ENCODE measurements around the gene CDCA4. TPM values are rescaled to one million over a fixed set of nuclear protein-coding genes. Genes with fewer than 3 reads are reported as not detected.

Gene CDCA4
- total RNA-seq, 1 donor from 2014 or later = 29.7 TPM

- H3K27me3 Mint-ChIP-seq = peaks cover 7% of the 10 kb centered on the region
- H3K4me3 Mint-ChIP-seq = no peak overlapping the region
- H3K36me3 Mint-ChIP-seq = no peaks in the 10 kb centered on the region
- no peak for DNase-seq (ENCODE audit: extremely low spot score, unreplicated experiment)
- H3K4me1 Mint-ChIP-seq (ENCODE audit: unreplicated experiment) = no peaks in the 10 kb centered on the region
- no peak overlapping the region for H3K27ac Mint-ChIP-seq
- no peaks in the 10 kb centered on the region for H3K9me3 Mint-ChIP-seq
- no peak for TF ChIP-seq CTCF (conservative IDR thresholded peaks at IDR 0.05)
These were observed 46.5 kb upstream of the CDCA4 start for GRCh38 chr14:105067140-105067968.

- no peaks in the 10 kb centered on the region for H3K4me1 Mint-ChIP-seq (ENCODE audit: unreplicated experiment)
- H3K27me3 Mint-ChIP-seq = peaks cover under 1% of the 10 kb centered on the region
These were observed 45.6 kb upstream of the CDCA4 start for GRCh38 chr14:105066240-105067071.

GRCh38 chr14:105065280-105066228 lies 44.7 kb upstream of the CDCA4 start, which contains the start of gene GPR132:
TSS of gene GPR132 (minus strand) at chr14:105065430. CDS start at chr14:105055420, 10,010 bp downstream.
- Mint-ChIP-seq H3K4me1 (ENCODE audit: unreplicated experiment) (no peaks in the 10 kb centered on the region), H3K27me3 (no peaks in the 10 kb centered on the region), H3K27ac (peak within 1 kb of the TSS; percentile 39), H3K36me3 (no peaks in the 10 kb centered on the region), H3K9me3 (no peaks in the 10 kb centered on the region), H3K4me3 (no peak within 1 kb of the TSS)
- no peak for DNase-seq (ENCODE audit: extremely low spot score, unreplicated experiment)
- TF ChIP-seq CTCF (conservative IDR thresholded peaks at IDR 0.05) = no peak

More at GRCh38 chr14:105066240-105067071, 45.6 kb upstream of the CDCA4 start:
- H3K4me3 Mint-ChIP-seq = no peak overlapping the region
- H3K36me3 Mint-ChIP-seq = no peaks in the 10 kb centered on the region
- no peak overlapping the region for H3K27ac Mint-ChIP-seq
- no peak for TF ChIP-seq CTCF (conservative IDR thresholded peaks at IDR 0.05)
- no peaks in the 10 kb centered on the region for H3K9me3 Mint-ChIP-seq
- no peak for DNase-seq (ENCODE audit: extremely low spot score, unreplicated experiment)

- H3K27ac Mint-ChIP-seq = peak overlapping the region; percentile 39
- H3K27me3 Mint-ChIP-seq = no peaks in the 10 kb centered on the region
These were observed 43.8 kb upstream of the CDCA4 start for GRCh38 chr14:105064721-105065143.

More at GRCh38 chr14:105064721-105065143, 43.8 kb upstream of the CDCA4 start:
- no peak for DNase-seq (ENCODE audit: extremely low spot score, unreplicated experiment)
- Mint-ChIP-seq H3K4me3 (no peak overlapping the region), H3K4me1 (ENCODE audit: unreplicated experiment) (peaks cover under 1% of the 10 kb centered on the region), H3K9me3 (no peaks in the 10 kb centered on the region), H3K36me3 (no peaks in the 10 kb centered on the region)
- no peak for TF ChIP-seq CTCF (conservative IDR thresholded peaks at IDR 0.05)
